GM23338 (cell line): Measurements from ENCODE around the gene SMARCD2.

Experiments used
- CREB1 ChIP-seq: fragments of 250-450 bp; sonication (Bioruptor Pico); IDR thresholded peaks from 2 replicates; pipeline ENCODE4 v1.5.0; 2020; ENCODE audit warnings: low read depth, mild to moderate bottlenecking, moderate library complexity
- ETS1 ChIP-seq: IDR thresholded peaks from 2 replicates; pipeline ENCODE4 v1.6.1; 2016; ENCODE audit warnings: antibody characterized with exemption
- EZH2 ChIP-seq: fragments of 200-600 bp; sonication (generic); IDR thresholded peaks from one replicate; pipeline ENCODE4 v1.8.0; 2017; ENCODE audit warnings: antibody characterized with exemption, mild to moderate bottlenecking, low read depth; ENCODE audit not compliant: unreplicated experiment
- EZH2phosphoT487 ChIP-seq: fragments of 200-600 bp; sonication (generic); IDR thresholded peaks from one replicate; pipeline ENCODE4 v1.8.1; 2018; ENCODE audit warnings: antibody characterized with exemption; ENCODE audit not compliant: unreplicated experiment
- JUNB ChIP-seq: IDR thresholded peaks from one replicate; pipeline ENCODE4 v1.6.1; 2016; ENCODE audit warnings: antibody characterized with exemption; ENCODE audit not compliant: unreplicated experiment
- NANOG ChIP-seq: IDR thresholded peaks from 2 replicates; pipeline ENCODE4 v1.6.1; 2016; ENCODE audit warnings: antibody characterized with exemption, borderline replicate concordance
- POLR2AphosphoS5 ChIP-seq: IDR thresholded peaks from 2 replicates; pipeline ENCODE4 v1.6.1; 2016; ENCODE audit warnings: antibody characterized with exemption, low read depth
- REST ChIP-seq: IDR thresholded peaks from one replicate; pipeline ENCODE4 v1.6.1; 2018; ENCODE audit warnings: antibody characterized with exemption; ENCODE audit not compliant: unreplicated experiment
- STAT1 ChIP-seq: IDR thresholded peaks from one replicate; pipeline ENCODE4 v1.6.1; 2016; ENCODE audit warnings: antibody characterized with exemption; ENCODE audit not compliant: unreplicated experiment
- ZNF114 ChIP-seq: fragments of 250-450 bp; sonication (Bioruptor Pico); IDR thresholded peaks from 2 replicates; pipeline ENCODE4 v1.5.0; 2020; ENCODE audit warnings: mild to moderate bottlenecking, moderate library complexity
- ZNF331 ChIP-seq: fragments of 250-450 bp; sonication (Bioruptor Pico); IDR thresholded peaks from 2 replicates; pipeline ENCODE4 v1.5.0; 2020; ENCODE audit warnings: low read depth, mild to moderate bottlenecking, moderate library complexity
- ZNF462 ChIP-seq: fragments of 250-450 bp; sonication (Bioruptor Pico); IDR thresholded peaks from 2 replicates; pipeline ENCODE4 v1.5.0; 2020; ENCODE audit warnings: mild to moderate bottlenecking, moderate library complexity
- TF ChIP-seq, protein P1 (sequence below), 2 experiments: fragments of 200-600 bp in 1 of 2; sonication (generic) in 1 of 2; conservative IDR thresholded peaks; 2 replicates each; pipeline versions ENCODE4 v1.5.1 to v1.6.1; 2016 to 2017; ENCODE audit warnings: antibody characterized with exemption in 2 of 2, low read depth in 2 of 2, mild to moderate bottlenecking in 2 of 2, moderate library complexity in 1 of 2

DNA sequence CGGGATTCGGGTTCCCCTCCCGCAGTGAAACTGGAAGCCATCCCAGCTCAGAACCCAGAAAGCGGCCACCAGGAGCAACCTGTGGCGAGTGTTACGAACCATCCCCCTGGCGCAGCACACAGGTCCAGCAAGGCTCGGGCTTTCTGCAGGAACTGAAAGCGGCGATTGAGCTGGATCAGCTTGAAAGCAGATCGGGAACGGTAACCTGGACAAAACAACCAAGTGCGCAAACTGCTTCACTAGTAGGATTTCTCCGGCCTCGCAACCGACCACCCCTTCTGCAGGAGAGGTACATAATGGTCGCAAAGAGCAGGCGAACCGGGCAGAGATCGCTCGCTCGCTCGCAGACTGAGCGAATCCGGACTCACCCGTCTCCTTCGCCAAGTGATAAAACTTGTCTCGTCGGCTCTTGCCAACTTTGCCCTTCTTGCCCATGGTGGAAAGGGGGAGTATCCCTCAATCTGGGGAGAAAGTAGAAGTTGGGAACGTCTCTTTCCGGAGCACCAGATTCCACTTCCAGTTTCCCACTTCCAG, 15.9 kb downstream of the SMARCD2 start:
- TF ChIP-seq, protein P1, sequence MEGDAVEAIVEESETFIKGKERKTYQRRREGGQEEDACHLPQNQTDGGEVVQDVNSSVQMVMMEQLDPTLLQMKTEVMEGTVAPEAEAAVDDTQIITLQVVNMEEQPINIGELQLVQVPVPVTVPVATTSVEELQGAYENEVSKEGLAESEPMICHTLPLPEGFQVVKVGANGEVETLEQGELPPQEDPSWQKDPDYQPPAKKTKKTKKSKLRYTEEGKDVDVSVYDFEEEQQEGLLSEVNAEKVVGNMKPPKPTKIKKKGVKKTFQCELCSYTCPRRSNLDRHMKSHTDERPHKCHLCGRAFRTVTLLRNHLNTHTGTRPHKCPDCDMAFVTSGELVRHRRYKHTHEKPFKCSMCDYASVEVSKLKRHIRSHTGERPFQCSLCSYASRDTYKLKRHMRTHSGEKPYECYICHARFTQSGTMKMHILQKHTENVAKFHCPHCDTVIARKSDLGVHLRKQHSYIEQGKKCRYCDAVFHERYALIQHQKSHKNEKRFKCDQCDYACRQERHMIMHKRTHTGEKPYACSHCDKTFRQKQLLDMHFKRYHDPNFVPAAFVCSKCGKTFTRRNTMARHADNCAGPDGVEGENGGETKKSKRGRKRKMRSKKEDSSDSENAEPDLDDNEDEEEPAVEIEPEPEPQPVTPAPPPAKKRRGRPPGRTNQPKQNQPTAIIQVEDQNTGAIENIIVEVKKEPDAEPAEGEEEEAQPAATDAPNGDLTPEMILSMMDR (conservative IDR thresholded peaks at IDR 0.05; ENCODE audit: low read depth in 2 of 2) = no peak
- TF ChIP-seq REST (no peak), EZH2 (no peak), POLR2AphosphoS5 (no peak), ZNF331 (CRISPR knock-in tag) (no peak), JUNB (no peak), ETS1 (no peak), CREB1 (CRISPR knock-in tag) (no peak), NANOG (no peak), ZNF462 (CRISPR knock-in tag) (no peak), EZH2phosphoT487 (no peak), STAT1 (no peak), ZNF114 (CRISPR knock-in tag) (no peak)
